Neural progenitor cell (in vitro differentiated cells): ENCODE measurements around the gene ZNF441. TPM values are rescaled to one million over a fixed set of nuclear protein-coding genes. Genes with fewer than 3 reads are reported as not detected.

Experiments
- DNase-seq: peaks from one replicate; pipeline ENCODE4 v3.0.0-alpha.2; 2016; ENCODE audit warnings: low spot score
- H2AFZ ChIP-seq: fragments of 200-600 bp; sonication (generic); replicated peaks from 2 replicates; pipeline ENCODE4 v1.6.1; 2016; ENCODE audit warnings: antibody characterized with exemption
- H3F3A ChIP-seq: fragments of 200-600 bp; sonication (generic); 2 replicates; pipeline ENCODE4 v1.6.1; 2016; ENCODE audit warnings: antibody characterized with exemption, low read depth
- H3K27ac ChIP-seq: fragments of 200-600 bp; sonication (generic); 2 replicates; pipeline ENCODE4 v1.5.1; 2016; ENCODE audit warnings: mild to moderate bottlenecking
- H3K27me3 ChIP-seq: fragments of 200-600 bp; sonication (generic); 2 replicates; pipeline ENCODE4 v1.6.1; 2016; ENCODE audit warnings: mild to moderate bottlenecking, moderate library complexity
- H3K36me3 ChIP-seq: fragments of 200-600 bp; sonication (generic); 2 replicates; pipeline ENCODE4 v1.5.1; 2016
- H3K4me1 ChIP-seq: fragments of 200-600 bp; sonication (generic); 2 replicates; pipeline ENCODE4 v1.6.1; 2016; ENCODE audit warnings: mixed run types
- H3K4me2 ChIP-seq: fragments of 200-600 bp; sonication (generic); 2 replicates; pipeline ENCODE4 v1.6.1; 2016
- H3K4me3 ChIP-seq: fragments of 200-600 bp; sonication (generic); 2 replicates; pipeline ENCODE4 v1.5.1; 2016
- H3K79me2 ChIP-seq: fragments of 200-600 bp; sonication (generic); 2 replicates; pipeline ENCODE4 v1.6.1; 2016; ENCODE audit warnings: low read depth
- H3K9ac ChIP-seq: fragments of 200-600 bp; sonication (generic); 2 replicates; pipeline ENCODE4 v1.6.1; 2016
- H3K9me3 ChIP-seq: fragments of 200-600 bp; sonication (generic); 2 replicates; pipeline ENCODE4 v1.5.1; 2016; ENCODE audit warnings: low read depth
- H4K20me1 ChIP-seq: fragments of 200-600 bp; sonication (generic); 2 replicates; pipeline ENCODE4 v1.6.1; 2016; ENCODE audit warnings: low read depth
- H3K27ac Mint-ChIP-seq: 3 replicates; pipeline ENCODE4 v1.8.0; 2021; ENCODE audit warnings: mixed read lengths
- H3K27me3 Mint-ChIP-seq: 2 replicates; pipeline ENCODE4 v1.8.0; 2022; ENCODE audit warnings: low read depth, mild to moderate bottlenecking, inconsistent platforms, moderate library complexity, mixed read lengths; ENCODE audit not compliant: insufficient read depth
- H3K36me3 Mint-ChIP-seq: 3 replicates; pipeline ENCODE4 v1.8.0; 2021; ENCODE audit warnings: mixed read lengths
- H3K4me1 Mint-ChIP-seq: 3 replicates; pipeline ENCODE4 v1.8.0; 2021; ENCODE audit warnings: mixed read lengths
- H3K4me3 Mint-ChIP-seq: 3 replicates; pipeline ENCODE4 v1.8.0; 2021; ENCODE audit warnings: mild to moderate bottlenecking, moderate library complexity, mixed read lengths
- H3K9me3 Mint-ChIP-seq: 3 replicates; pipeline ENCODE4 v1.8.0; 2020; ENCODE audit warnings: mixed read lengths
- CTCF ChIP-seq: fragments of 200-600 bp; sonication (generic); IDR thresholded peaks from 2 replicates; pipeline ENCODE4 v1.5.1; 2017; ENCODE audit warnings: antibody characterized with exemption, mild to moderate bottlenecking
- EZH2 ChIP-seq: fragments of 200-600 bp; sonication (generic); IDR thresholded peaks from 2 replicates; pipeline ENCODE4 v1.6.1; 2017; ENCODE audit warnings: antibody characterized with exemption, mild to moderate bottlenecking, moderate library complexity
- EZH2phosphoT487 ChIP-seq: fragments of 200-600 bp; sonication (generic); IDR thresholded peaks from 2 replicates; pipeline ENCODE4 v1.6.1; 2017; ENCODE audit warnings: antibody characterized with exemption
- total RNA-seq: library from RNA; depleted of rRNA; stranded (reverse); fragments of >200 nt; gene quantifications from 2 replicates; pipeline ENCODE4 v1.2.3, GENCODE V29; 2015; ENCODE audit warnings: low replicate concordance

Gene ZNF441
- total RNA-seq, 1 donor from 2014 or later = 7.3 TPM

- Histone ChIP-seq H3K79me2 (no peaks in the 10 kb centered on the region), H3K9ac (no peak overlapping the region), H3K27ac (no peak overlapping the region), H3F3A (no peaks in the 10 kb centered on the region), H3K4me3 (no peak overlapping the region), H4K20me1 (no peaks in the 10 kb centered on the region), H3K4me2 (no peak overlapping the region), H3K27me3 (no peaks in the 10 kb centered on the region), H2AFZ (no peak overlapping the region), H3K9me3 (no peaks in the 10 kb centered on the region), H3K4me1 (no peaks in the 10 kb centered on the region), H3K36me3 (no peaks in the 10 kb centered on the region)
- Mint-ChIP-seq H3K4me3 (no peak overlapping the region), H3K9me3 (peaks cover 74% of the 10 kb centered on the region), H3K4me1 (no peaks in the 10 kb centered on the region), H3K27me3 (peaks cover 4% of the 10 kb centered on the region), H3K27ac (no peak overlapping the region), H3K36me3 (peaks cover 67% of the 10 kb centered on the region)
- TF ChIP-seq EZH2phosphoT487 (no peak), EZH2 (no peak), CTCF (no peak)
- no peak for DNase-seq
These were observed 37.2 kb upstream of the ZNF441 start for GRCh38 chr19:11729586-11729985.

GRCh38 chr19:11735375-11735774, 31.4 kb upstream of the ZNF441 start:
- H3K9ac ChIP-seq = no peak overlapping the region
- Mint-ChIP-seq H3K4me1 (peaks cover 14% of the 10 kb centered on the region), H3K9me3 (peaks cover 34% of the 10 kb centered on the region), H3K27ac (no peak overlapping the region), H3K27me3 (peaks cover 2% of the 10 kb centered on the region), H3K36me3 (peaks cover 36% of the 10 kb centered on the region), H3K4me3 (peak overlapping the region; percentile 19)
- H2AFZ ChIP-seq = no peak overlapping the region
- H3K4me2 ChIP-seq = no peak overlapping the region
- H3F3A ChIP-seq = peaks cover 9% of the 10 kb centered on the region
- H4K20me1 ChIP-seq = no peaks in the 10 kb centered on the region
- DNase-seq = no peak
- peaks cover 12% of the 10 kb centered on the region for H3K4me1 ChIP-seq
- H3K9me3 ChIP-seq = no peaks in the 10 kb centered on the region
- H3K27ac ChIP-seq = no peak overlapping the region
- peaks cover 16% of the 10 kb centered on the region for H3K79me2 ChIP-seq
- peaks cover 17% of the 10 kb centered on the region for H3K27me3 ChIP-seq
- TF ChIP-seq EZH2 = no peak
- no peak for TF ChIP-seq EZH2phosphoT487
- no peak for TF ChIP-seq CTCF
- no peaks in the 10 kb centered on the region for H3K36me3 ChIP-seq
- no peak overlapping the region for H3K4me3 ChIP-seq

GRCh38 chr19:11736696-11737095, 30.1 kb upstream of the ZNF441 start:
- no peak overlapping the region for H3K9ac ChIP-seq
- Mint-ChIP-seq H3K27me3 (peaks cover 2% of the 10 kb centered on the region), H3K9me3 (peaks cover 22% of the 10 kb centered on the region), H3K4me3 (peak overlapping the region; percentile 100), H3K36me3 (peaks cover 28% of the 10 kb centered on the region), H3K4me1 (peaks cover 14% of the 10 kb centered on the region), H3K27ac (no peak overlapping the region)
- H3K4me1 ChIP-seq = peaks cover 12% of the 10 kb centered on the region
- no peak overlapping the region for H3K27ac ChIP-seq
- no peak for TF ChIP-seq EZH2phosphoT487
- TF ChIP-seq CTCF = no peak
- TF ChIP-seq EZH2 = no peak
- no peaks in the 10 kb centered on the region for H4K20me1 ChIP-seq
- H2AFZ ChIP-seq = no peak overlapping the region
- H3K36me3 ChIP-seq = no peaks in the 10 kb centered on the region
- no peak for DNase-seq
- peaks cover 9% of the 10 kb centered on the region for H3F3A ChIP-seq
- no peak overlapping the region for H3K4me2 ChIP-seq
- H3K27me3 ChIP-seq = peaks cover 28% of the 10 kb centered on the region
- H3K9me3 ChIP-seq = no peaks in the 10 kb centered on the region
- H3K79me2 ChIP-seq = peaks cover 16% of the 10 kb centered on the region
- no peak overlapping the region for H3K4me3 ChIP-seq
